OCI-LY7 (cell line): ENCODE results near the gene TMEM238L.

Experiments used
- CTCF ChIP-seq: fragments of 200-600 bp; sonication (generic); conservative IDR thresholded peaks from 2 replicates; pipeline ENCODE4 v1.5.1; 2014; ENCODE audit warnings: mild to moderate bottlenecking, antibody characterized with exemption, low read length, moderate library complexity, mixed read lengths
- EZH2phosphoT487 ChIP-seq: fragments of 200-600 bp; sonication (generic); IDR thresholded peaks from 2 replicates; pipeline ENCODE4 v1.6.1; 2018; ENCODE audit warnings: low read depth, borderline replicate concordance, mild to moderate bottlenecking, mixed run types, antibody characterized with exemption, low read length, moderate library complexity, mixed read lengths

DNA sequence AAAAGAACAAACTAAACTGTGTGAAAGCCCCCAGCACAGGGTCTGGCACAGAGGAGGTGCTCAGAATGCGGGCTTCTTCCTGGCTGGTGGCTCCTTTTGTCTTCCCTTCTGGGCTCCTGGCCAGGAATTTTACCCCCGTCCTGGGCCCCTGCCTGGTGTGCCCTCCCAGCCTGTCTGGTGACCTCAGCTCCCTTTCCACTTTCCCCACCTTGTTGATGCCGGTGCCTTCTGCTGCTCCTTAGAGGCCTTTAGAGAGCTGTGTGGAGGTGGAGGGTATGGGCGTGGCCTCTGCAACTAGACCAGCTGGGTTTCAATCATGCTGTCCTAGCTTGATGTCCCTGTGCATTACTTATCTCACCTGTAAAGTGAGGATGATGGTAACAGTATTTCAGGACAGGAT, 17.2 kb upstream of the TMEM238L start:
- no peak for TF ChIP-seq EZH2phosphoT487
- TF ChIP-seq CTCF, result no peak
